RWPE2 (cell line): ENCODE measurements around the gene KCNK7.
A peak's percentile ranks its signal among the peaks of the same experiment; 100 is the strongest.

Experiments
- ATAC-seq: fragments of 200-7000 bp; cut with Tn5 transposase; 3 replicates; pipeline ENCODE4 v1.9.1; 2021; ENCODE audit warnings: low read depth
- DNase-seq: peaks from one replicate; pipeline ENCODE4 v3.0.0-alpha.2; 2020; ENCODE audit warnings: low spot score
- H3K27ac ChIP-seq: fragments of 450-650 bp; 2 replicates; pipeline ENCODE4 v1.5.1; 2017; ENCODE audit warnings: mild to moderate bottlenecking; ENCODE audit not compliant: poor library complexity, severe bottlenecking
- H3K27me3 ChIP-seq: fragments of 250-450 bp; sonication (Bioruptor Pico); 2 replicates; pipeline ENCODE4 v1.5.1; 2021; ENCODE audit warnings: mild to moderate bottlenecking, moderate library complexity; ENCODE audit not compliant: insufficient read depth, poor library complexity, severe bottlenecking
- H3K36me3 ChIP-seq: fragments of 250-450 bp; sonication (Bioruptor Pico); 2 replicates; pipeline ENCODE4 v1.5.1; 2020; ENCODE audit warnings: low read depth, mild to moderate bottlenecking, moderate library complexity
- H3K4me1 ChIP-seq: fragments of 250-450 bp; sonication (Bioruptor Pico); 2 replicates; pipeline ENCODE4 v1.5.1; 2021; ENCODE audit warnings: mild to moderate bottlenecking, moderate library complexity; ENCODE audit not compliant: insufficient read depth, poor library complexity, severe bottlenecking
- H3K4me3 ChIP-seq: fragments of 250-450 bp; sonication (Bioruptor Pico); 2 replicates; pipeline ENCODE4 v1.5.1; 2021; ENCODE audit warnings: mild to moderate bottlenecking, moderate library complexity; ENCODE audit not compliant: severe bottlenecking
- H3K9me3 ChIP-seq: fragments of 250-450 bp; sonication (Bioruptor Pico); 2 replicates; pipeline ENCODE4 v1.5.1; 2021; ENCODE audit warnings: mild to moderate bottlenecking, moderate library complexity; ENCODE audit not compliant: severe bottlenecking
- TF ChIP-seq, protein P1 (sequence below): fragments of 450-650 bp; IDR thresholded peaks from one replicate; pipeline ENCODE4 v1.5.1; 2017; ENCODE audit warnings: mild to moderate bottlenecking, moderate library complexity; ENCODE audit not compliant: poor library complexity, severe bottlenecking

The KCNK7 gene

GRCh38 chr11:65551572-65552387 is 43.8 kb downstream of the KCNK7 start:
- TF ChIP-seq, protein P1, sequence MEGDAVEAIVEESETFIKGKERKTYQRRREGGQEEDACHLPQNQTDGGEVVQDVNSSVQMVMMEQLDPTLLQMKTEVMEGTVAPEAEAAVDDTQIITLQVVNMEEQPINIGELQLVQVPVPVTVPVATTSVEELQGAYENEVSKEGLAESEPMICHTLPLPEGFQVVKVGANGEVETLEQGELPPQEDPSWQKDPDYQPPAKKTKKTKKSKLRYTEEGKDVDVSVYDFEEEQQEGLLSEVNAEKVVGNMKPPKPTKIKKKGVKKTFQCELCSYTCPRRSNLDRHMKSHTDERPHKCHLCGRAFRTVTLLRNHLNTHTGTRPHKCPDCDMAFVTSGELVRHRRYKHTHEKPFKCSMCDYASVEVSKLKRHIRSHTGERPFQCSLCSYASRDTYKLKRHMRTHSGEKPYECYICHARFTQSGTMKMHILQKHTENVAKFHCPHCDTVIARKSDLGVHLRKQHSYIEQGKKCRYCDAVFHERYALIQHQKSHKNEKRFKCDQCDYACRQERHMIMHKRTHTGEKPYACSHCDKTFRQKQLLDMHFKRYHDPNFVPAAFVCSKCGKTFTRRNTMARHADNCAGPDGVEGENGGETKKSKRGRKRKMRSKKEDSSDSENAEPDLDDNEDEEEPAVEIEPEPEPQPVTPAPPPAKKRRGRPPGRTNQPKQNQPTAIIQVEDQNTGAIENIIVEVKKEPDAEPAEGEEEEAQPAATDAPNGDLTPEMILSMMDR = peak; percentile 55
- no peak for DNase-seq
- Histone ChIP-seq H3K27me3 (no peaks in the 10 kb centered on the region), H3K4me1 (peaks cover 17% of the 10 kb centered on the region), H3K27ac (no peak overlapping the region), H3K36me3 (peaks cover 4% of the 10 kb centered on the region; the same call in 1 of the 2 replicates), H3K4me3 (no peak overlapping the region), H3K9me3 (no peaks in the 10 kb centered on the region)
- no peak for ATAC-seq

DNA sequence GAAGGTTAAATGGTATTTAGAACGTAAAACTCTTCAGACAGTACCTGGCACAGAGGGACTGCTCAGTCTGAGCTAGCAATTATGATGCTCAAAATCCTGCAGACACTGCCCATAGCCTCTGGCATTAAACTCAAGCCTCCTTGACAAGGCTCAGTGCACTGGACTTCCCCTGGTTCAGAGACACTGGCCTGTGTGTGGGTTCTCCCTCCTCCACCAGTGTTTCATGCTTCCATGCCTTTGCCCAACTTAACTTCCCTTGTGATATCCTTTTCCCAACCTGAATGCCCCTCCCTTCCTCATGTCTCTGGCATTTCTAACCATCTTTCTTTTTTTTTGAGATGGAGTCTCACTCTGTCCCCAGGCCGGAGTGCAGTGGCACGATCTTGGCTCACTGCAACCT is 46.5 kb downstream of the KCNK7 start:
- ATAC-seq = no peak
- peaks cover 4% of the 10 kb centered on the region; the same call in 1 of the 2 replicates for H3K36me3 ChIP-seq
- no peak overlapping the region for H3K27ac ChIP-seq
- H3K4me1 ChIP-seq = no peaks in the 10 kb centered on the region
- H3K4me3 ChIP-seq = no peak overlapping the region
- TF ChIP-seq, protein P1 = no peak
- no peaks in the 10 kb centered on the region for H3K27me3 ChIP-seq
- DNase-seq = no peak
- no peaks in the 10 kb centered on the region for H3K9me3 ChIP-seq

DNA sequence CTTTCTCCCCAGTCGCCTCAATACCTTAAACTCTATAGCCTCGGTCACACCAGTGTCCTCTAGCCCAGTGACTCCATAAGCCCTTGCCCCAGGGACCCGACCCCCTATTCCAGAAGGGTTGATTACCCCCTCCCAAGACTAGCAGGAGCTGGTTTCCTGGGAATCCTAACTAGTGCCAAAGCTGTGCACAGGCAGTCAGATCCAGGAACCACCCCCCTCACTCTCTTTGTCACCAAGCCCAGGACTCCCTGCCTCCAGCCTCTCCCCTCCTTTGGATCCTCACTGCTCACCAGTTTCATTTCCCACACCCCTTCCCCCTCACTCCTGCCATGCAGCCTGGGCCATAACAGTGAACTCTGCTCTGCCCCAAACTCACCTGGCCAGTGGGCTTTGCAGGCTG is 47.2 kb downstream of the KCNK7 start:
- H3K4me1 ChIP-seq = no peaks in the 10 kb centered on the region
- H3K27ac ChIP-seq = no peak overlapping the region
- H3K9me3 ChIP-seq = no peaks in the 10 kb centered on the region
- ATAC-seq (no peak), DNase-seq (no peak)
- TF ChIP-seq, protein P1 = no peak
- H3K4me3 ChIP-seq = no peak overlapping the region
- H3K36me3 ChIP-seq = peaks cover 4% of the 10 kb centered on the region; the same call in 1 of the 2 replicates
- H3K27me3 ChIP-seq = no peaks in the 10 kb centered on the region

- Histone ChIP-seq H3K4me3 (no peak overlapping the region), H3K27ac (no peak overlapping the region), H3K36me3 (peaks cover 4% of the 10 kb centered on the region; the same call in 1 of the 2 replicates), H3K27me3 (no peaks in the 10 kb centered on the region), H3K4me1 (no peaks in the 10 kb centered on the region), H3K9me3 (no peaks in the 10 kb centered on the region)
- ATAC-seq (no peak), DNase-seq (no peak)
- TF ChIP-seq, protein P1 = no peak
Observed at GRCh38 chr11:65547446-65548125, 48.0 kb downstream of the KCNK7 start.
